ENCODE results near the gene MCMBP. TPM values are rescaled to one million over a fixed set of nuclear protein-coding genes. Genes with fewer than 3 reads are reported as not detected.

MCMBP gene
- total and polyA plus RNA-seq, 4 donors: 25.8 to 53.0 (median 50.2) TPM

GRCh38 chr10:119783665-119784027, 89.0 kb downstream of the MCMBP start:
- no peak overlapping the region for H3K9ac ChIP-seq (ENCODE audit: insufficient read depth in 1 of 2, low read length in 2 of 2)
- no peak for TF ChIP-seq CTCF (IDR thresholded peaks at IDR 0.05; ENCODE audit: control extremely low read depth, extremely low read depth)
- H3K36me3 ChIP-seq (ENCODE audit: control insufficient read depth in 4 of 4, insufficient read depth in 4 of 4, low read length in 4 of 4): no peaks in the 10 kb centered on the region
- WGBS, 2 donors: 46 to 62% methylated on average over 7 of the region's 7 CpGs
- no peak overlapping the region for H3K27ac ChIP-seq (ENCODE audit: low read depth in 1 of 2, low read length in 1 of 2)
- no peak for ATAC-seq (ENCODE audit: insufficient read depth, low FRiP score)
- peaks cover 0 to 2% (median 0%) of the 10 kb centered on the region in 4 donors for H3K9me3 ChIP-seq (ENCODE audit: control insufficient read depth in 4 of 4, insufficient read depth in 3 of 4, low read length in 3 of 4)
- no peak overlapping the region for H3K4me3 ChIP-seq
- DNase-seq: no peak
- H3K4me1 ChIP-seq (ENCODE audit: control insufficient read depth in 5 of 5, insufficient read depth in 5 of 5, low read length in 5 of 5): peaks cover 0 to 7% (median 1%) of the 10 kb centered on the region in 5 donors
- H3K27me3 ChIP-seq (ENCODE audit: control insufficient read depth in 3 of 3, insufficient read depth in 3 of 3, low read length in 2 of 3): no peaks in the 10 kb centered on the region

GRCh38 chr10:119782981-119783664, 89.5 kb downstream of the MCMBP start:
- Histone ChIP-seq H3K27me3 (ENCODE audit: control insufficient read depth in 3 of 3, insufficient read depth in 3 of 3, low read length in 2 of 3) (no peaks in the 10 kb centered on the region), H3K9me3 (ENCODE audit: control insufficient read depth in 4 of 4, insufficient read depth in 3 of 4, low read length in 3 of 4) (peaks cover 0 to 2% (median 0%) of the 10 kb centered on the region in 4 donors), H3K9ac (ENCODE audit: insufficient read depth in 1 of 2, low read length in 2 of 2) (no peak overlapping the region), H3K4me3 (no peak overlapping the region), H3K27ac (ENCODE audit: low read depth in 1 of 2, low read length in 1 of 2) (no peak overlapping the region), H3K36me3 (ENCODE audit: control insufficient read depth in 4 of 4, insufficient read depth in 4 of 4, low read length in 4 of 4) (no peaks in the 10 kb centered on the region), H3K4me1 (ENCODE audit: control insufficient read depth in 5 of 5, insufficient read depth in 5 of 5, low read length in 5 of 5) (peaks cover 0 to 7% (median 1%) of the 10 kb centered on the region in 5 donors)
- 80 to 94% methylated on average over 4 of the region's 4 CpGs for WGBS, 2 donors
- TF ChIP-seq CTCF (IDR thresholded peaks at IDR 0.05; ENCODE audit: control extremely low read depth, extremely low read depth): no peak
- DNase-seq: no peak
- no peak for ATAC-seq (ENCODE audit: insufficient read depth, low FRiP score)

GRCh38 chr10:119781498-119781897, 91.1 kb downstream of the MCMBP start:
- ATAC-seq (ENCODE audit: insufficient read depth, low FRiP score) (no peak), DNase-seq (no peak)
- H3K27me3 ChIP-seq (ENCODE audit: control insufficient read depth in 3 of 3, insufficient read depth in 3 of 3, low read length in 2 of 3): no peaks in the 10 kb centered on the region
- no peak overlapping the region for H3K27ac ChIP-seq (ENCODE audit: low read depth in 1 of 2, low read length in 1 of 2)
- peaks cover 0 to 2% (median 0%) of the 10 kb centered on the region in 4 donors for H3K9me3 ChIP-seq (ENCODE audit: control insufficient read depth in 4 of 4, insufficient read depth in 3 of 4, low read length in 3 of 4)
- H3K4me3 ChIP-seq: no peak overlapping the region
- 87 to 91% methylated on average over 2 of the region's 2 CpGs for WGBS, 2 donors
- no peak for TF ChIP-seq CTCF (IDR thresholded peaks at IDR 0.05; ENCODE audit: control extremely low read depth, extremely low read depth)
- no peak overlapping the region for H3K9ac ChIP-seq (ENCODE audit: insufficient read depth in 1 of 2, low read length in 2 of 2)
- no peaks in the 10 kb centered on the region for H3K36me3 ChIP-seq (ENCODE audit: control insufficient read depth in 4 of 4, insufficient read depth in 4 of 4, low read length in 4 of 4)
- H3K4me1 ChIP-seq (ENCODE audit: control insufficient read depth in 5 of 5, insufficient read depth in 5 of 5, low read length in 5 of 5): peaks cover 0 to 6% (median 1%) of the 10 kb centered on the region in 5 donors

Data from lung (tissue), 12 donors.